Transverse colon (tissue), 4 donors: Measurements from ENCODE around the gene CBARP. TPM values are rescaled to one million over a fixed set of nuclear protein-coding genes. Genes with fewer than 3 reads are reported as not detected.

Experiments
- DNase-seq: peaks from one replicate; pipeline ENCODE4 v3.0.0-alpha.2; 2019
- H3K27ac ChIP-seq, 4 donors: fragments of 200-600 bp; sonication (generic); 2 replicates each; pipeline ENCODE4 v1.5.1; 2016 to 2018; ENCODE audit warnings: inconsistent platforms in 4 of 4
- H3K27me3 ChIP-seq: fragments of 200-600 bp; sonication (generic); 2 replicates; pipeline ENCODE4 v1.5.1; 2017; ENCODE audit warnings: inconsistent platforms
- H3K36me3 ChIP-seq, 4 donors: fragments of 200-600 bp; sonication (generic); 2 replicates each; pipeline ENCODE4 v1.5.1; 2017 to 2019; ENCODE audit warnings: inconsistent platforms in 4 of 4
- H3K4me1 ChIP-seq, 4 donors: fragments of 200-600 bp; sonication (generic); 2 replicates each; pipeline ENCODE4 v1.5.1; 2017 to 2020; ENCODE audit warnings: inconsistent platforms in 4 of 4
- H3K4me3 ChIP-seq, 4 donors: fragments of 200-600 bp; sonication (generic); 1 replicate in 1 of 4; 2 replicates in 3 of 4; pipeline versions ENCODE4 v1.5.1 to v1.6.1; 2017 to 2019; ENCODE audit warnings: inconsistent platforms in 4 of 4
- H3K9me3 ChIP-seq, 2 donors: fragments of 200-600 bp; sonication (generic); 2 replicates each; pipeline ENCODE4 v1.5.1; 2017 to 2019; ENCODE audit warnings: inconsistent platforms in 2 of 2
- CTCF ChIP-seq, 5 experiments: fragments of 200-600 bp in 3 of 5; fragments of 450-650 bp in 2 of 5; sonication (generic) in 3 of 5; IDR thresholded peaks; 1 replicate in 2 of 5; 2 replicates in 3 of 5; pipeline ENCODE4 v1.5.1; 2016 to 2017; ENCODE audit warnings: antibody characterized with exemption in 5 of 5, inconsistent platforms in 3 of 5, mild to moderate bottlenecking in 2 of 5, moderate library complexity in 1 of 5
- EP300 ChIP-seq: sonication (generic); formaldehyde crosslinking; IDR thresholded peaks from one replicate; pipeline ENCODE4 v1.6.1; 2017; ENCODE audit warnings: antibody characterized with exemption, low read depth
- POLR2A ChIP-seq: fragments of 450-650 bp; IDR thresholded peaks from one replicate; pipeline ENCODE4 v1.6.1; 2016; ENCODE audit warnings: antibody characterized with exemption, mild to moderate bottlenecking, moderate library complexity
- POLR2AphosphoS5 ChIP-seq, 3 donors: sonication (generic); formaldehyde crosslinking; IDR thresholded peaks; one replicate each; pipeline ENCODE4 v1.6.1; 2016; ENCODE audit warnings: antibody characterized with exemption in 3 of 3
- WGBS, 2 donors: methylation state at CpG; one replicate each; pipeline ENCODE4 v1.1.5; 2018; ENCODE audit warnings: low coverage in 1 of 2; 5-methylcytosine and 5-hydroxymethylcytosine counted together
- in situ Hi-C, 4 donors: fragments of 200-750 bp; cut with MboI; loops; one replicate each; pipeline versions ENCODE4 v1.15.0 to v1.15.1; 2017; ENCODE audit warnings: low sequenced_read_pairs in 3 of 4, low pct_ligation_motif_present in 1 of 4, low pct_unique_long_range_greater_than_20kb in 1 of 4
- intact Hi-C: fragments of 100-400 bp; cut with DNase I; formaldehyde crosslinking; loops from one replicate; pipeline ENCODE4 v1.15.1; 2023; ENCODE audit warnings: low total_unique reads
- total RNA-seq, 4 donors: library from RNA; depleted of rRNA; stranded (reverse); fragments of >200 nt; gene quantifications; one replicate each; pipeline ENCODE4 v1.1.0, GENCODE V29; 2016

Gene CBARP
- total RNA-seq, 4 donors from 2014 or later, result 0.32 to 5.2 (median 0.68) TPM; not detected in 1

GRCh38 chr19:1239420-1239795 is 1.6 kb upstream of the CBARP start:
- H3K36me3 ChIP-seq, result no peaks in the 10 kb centered on the region
- peaks cover 43 to 56% (median 49%) of the 10 kb centered on the region in 4 donors for H3K4me1 ChIP-seq
- peak overlapping the region; percentile 98 to 99 (median 98) for H3K27ac ChIP-seq
- in situ Hi-C loops, result no loop called here
- TF ChIP-seq EP300 (no peak), POLR2A (no peak), POLR2AphosphoS5 (IDR thresholded peaks at IDR 0.05) (no peak), CTCF (IDR thresholded peaks at IDR 0.05) (no peak)
- no peak overlapping the region for H3K4me3 ChIP-seq
- no peak for DNase-seq
- H3K9me3 ChIP-seq, result no peaks in the 10 kb centered on the region
- peaks cover 35% of the 10 kb centered on the region for H3K27me3 ChIP-seq
- WGBS, 2 donors, result 57 to 83% methylated on average over 1 to 11 of the region's 11 CpGs
- intact Hi-C loops, result no loop called here

GRCh38 chr19:1238369-1239303 is 831 bp upstream of the CBARP start:
- H3K27ac ChIP-seq, result peak overlapping the region; percentile 98 to 99 (median 98)
- H3K27me3 ChIP-seq, result peaks cover 43% of the 10 kb centered on the region
- H3K4me1 ChIP-seq, result peaks cover 36 to 54% (median 45%) of the 10 kb centered on the region in 4 donors
- in situ Hi-C loops, result no loop called here
- WGBS, 2 donors, result 45 to 78% methylated on average over 6 to 34 of the region's 34 CpGs
- H3K4me3 ChIP-seq, result peak overlapping the region in 2 of 4 donors; percentile 40 to 41
- TF ChIP-seq CTCF (IDR thresholded peaks at IDR 0.05), result no peak
- no peak for TF ChIP-seq EP300
- no peak for TF ChIP-seq POLR2A
- no peak for TF ChIP-seq POLR2AphosphoS5 (IDR thresholded peaks at IDR 0.05)
- no peaks in the 10 kb centered on the region for H3K36me3 ChIP-seq
- H3K9me3 ChIP-seq, result no peaks in the 10 kb centered on the region
- DNase-seq, result no peak
- intact Hi-C loops, result no loop called here

DNA sequence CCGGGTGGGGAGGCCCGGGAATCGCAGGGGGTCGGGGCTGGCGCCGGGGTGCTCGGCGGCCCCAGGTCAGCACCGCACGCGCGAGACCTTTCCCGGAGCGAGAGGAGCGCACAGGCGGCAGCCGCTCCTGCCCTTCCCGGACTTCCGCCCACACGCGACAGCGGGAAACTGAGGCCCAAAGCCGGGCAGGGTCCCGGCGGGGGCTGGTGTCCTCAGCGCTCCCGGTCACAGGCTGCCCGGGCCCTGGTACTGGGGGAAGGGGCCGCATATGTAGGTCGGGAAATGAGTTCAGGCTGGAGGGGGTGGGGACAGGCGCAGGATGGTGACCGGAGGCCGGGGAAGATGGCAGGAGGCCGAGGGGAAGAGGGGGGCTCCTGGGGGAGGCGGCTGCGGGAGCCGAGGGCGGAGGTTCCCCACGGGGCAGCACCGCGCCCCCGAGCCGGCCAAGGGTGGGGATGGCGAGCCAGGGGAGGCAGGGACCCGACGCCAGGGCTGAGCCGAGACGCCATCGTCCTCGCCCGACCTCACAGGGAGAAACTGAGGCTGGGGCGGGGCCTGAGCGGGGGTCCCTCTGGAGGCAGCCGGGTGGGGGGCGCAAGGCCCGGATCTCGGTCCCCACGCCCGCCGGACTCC is 662 bp downstream of the CBARP start:
- in situ Hi-C loops, result no loop called here
- peaks cover 32 to 54% (median 45%) of the 10 kb centered on the region in 4 donors for H3K4me1 ChIP-seq
- no peaks in the 10 kb centered on the region for H3K36me3 ChIP-seq
- TF ChIP-seq EP300 (no peak), CTCF (IDR thresholded peaks at IDR 0.05) (no peak), POLR2AphosphoS5 (IDR thresholded peaks at IDR 0.05) (no peak), POLR2A (no peak)
- H3K9me3 ChIP-seq, result no peaks in the 10 kb centered on the region
- peaks cover 46% of the 10 kb centered on the region for H3K27me3 ChIP-seq
- intact Hi-C loops, result no loop called here
- WGBS, 2 donors, result 1% methylated on average over 44 of the region's 60 CpGs; no CpG with 5 or more reads in 1 of the 2 donors
- H3K4me3 ChIP-seq, result peak overlapping the region; percentile 29 to 56 (median 37)
- no peak for DNase-seq
- peak overlapping the region in 1 of 4 donors; percentile 36 for H3K27ac ChIP-seq

DNA sequence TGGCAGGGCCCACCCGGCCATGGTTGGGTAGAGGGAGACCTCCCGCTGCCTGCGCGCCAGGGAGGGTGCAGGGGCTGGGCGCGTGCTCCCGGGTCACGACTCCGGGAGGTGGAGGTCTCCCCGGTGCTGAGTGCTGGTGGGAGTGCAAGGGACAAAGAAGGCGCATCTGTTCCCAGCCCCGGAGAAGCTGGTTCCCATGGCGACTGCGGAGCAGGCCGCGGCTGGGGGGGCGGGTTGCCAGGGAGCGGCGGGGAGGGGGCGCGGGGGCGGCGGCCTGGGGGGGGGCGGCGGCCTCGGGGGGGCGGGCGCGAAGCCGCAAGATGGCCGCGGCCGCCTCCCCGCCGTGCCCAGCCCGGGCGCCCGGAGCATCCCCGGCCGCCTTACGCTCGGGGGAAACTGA is 1.2 kb downstream of the CBARP start:
- in situ Hi-C loops, result no loop called here
- Histone ChIP-seq H3K36me3 (no peaks in the 10 kb centered on the region), H3K27me3 (peaks cover 46% of the 10 kb centered on the region), H3K4me3 (peak overlapping the region in 2 of 4 donors; percentile 40 to 56), H3K9me3 (no peaks in the 10 kb centered on the region), H3K27ac (no peak overlapping the region), H3K4me1 (peaks cover 32 to 55% (median 45%) of the 10 kb centered on the region in 4 donors)
- WGBS, 2 donors, result 0 to 22% methylated on average over 12 to 21 of the region's 42 CpGs
- no peak for TF ChIP-seq EP300
- TF ChIP-seq POLR2A, result no peak
- intact Hi-C loops, result no loop called here
- no peak for DNase-seq
